ENCODE measurements around the gene NUDT8.

Gene NUDT8

DNA sequence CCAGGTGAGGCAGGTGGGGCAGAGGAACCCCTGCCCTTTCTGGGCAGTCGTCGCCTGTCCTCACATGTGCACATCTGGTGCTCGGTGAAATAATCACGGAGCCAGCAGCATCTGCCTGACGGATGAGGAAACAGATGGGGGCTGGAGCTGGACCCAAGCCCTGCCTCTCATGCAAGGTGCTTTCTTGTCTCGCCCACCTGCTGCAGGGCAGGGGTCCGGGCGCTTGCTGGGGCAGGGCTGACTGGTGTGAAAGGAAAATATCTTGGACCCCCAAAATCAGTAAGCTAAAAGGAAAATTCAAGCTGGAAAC lies 41.4 kb upstream of the NUDT8 start:
- H3K9me3 ChIP-seq = no peaks in the 10 kb centered on the region; the same call in 1 of the 2 replicates
- H3K27me3 ChIP-seq = peaks cover 31% of the 10 kb centered on the region
- no peaks in the 10 kb centered on the region for H3K4me1 ChIP-seq
- H3K36me3 ChIP-seq = no peaks in the 10 kb centered on the region
- no peak overlapping the region for H3K4me3 ChIP-seq (ENCODE audit: low read depth, low read length)
- DNase-seq = no peak
- TF ChIP-seq, protein P1, sequence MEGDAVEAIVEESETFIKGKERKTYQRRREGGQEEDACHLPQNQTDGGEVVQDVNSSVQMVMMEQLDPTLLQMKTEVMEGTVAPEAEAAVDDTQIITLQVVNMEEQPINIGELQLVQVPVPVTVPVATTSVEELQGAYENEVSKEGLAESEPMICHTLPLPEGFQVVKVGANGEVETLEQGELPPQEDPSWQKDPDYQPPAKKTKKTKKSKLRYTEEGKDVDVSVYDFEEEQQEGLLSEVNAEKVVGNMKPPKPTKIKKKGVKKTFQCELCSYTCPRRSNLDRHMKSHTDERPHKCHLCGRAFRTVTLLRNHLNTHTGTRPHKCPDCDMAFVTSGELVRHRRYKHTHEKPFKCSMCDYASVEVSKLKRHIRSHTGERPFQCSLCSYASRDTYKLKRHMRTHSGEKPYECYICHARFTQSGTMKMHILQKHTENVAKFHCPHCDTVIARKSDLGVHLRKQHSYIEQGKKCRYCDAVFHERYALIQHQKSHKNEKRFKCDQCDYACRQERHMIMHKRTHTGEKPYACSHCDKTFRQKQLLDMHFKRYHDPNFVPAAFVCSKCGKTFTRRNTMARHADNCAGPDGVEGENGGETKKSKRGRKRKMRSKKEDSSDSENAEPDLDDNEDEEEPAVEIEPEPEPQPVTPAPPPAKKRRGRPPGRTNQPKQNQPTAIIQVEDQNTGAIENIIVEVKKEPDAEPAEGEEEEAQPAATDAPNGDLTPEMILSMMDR (IDR thresholded peaks at IDR 0.05; ENCODE audit: low read depth, low read length) = no peak

DNA sequence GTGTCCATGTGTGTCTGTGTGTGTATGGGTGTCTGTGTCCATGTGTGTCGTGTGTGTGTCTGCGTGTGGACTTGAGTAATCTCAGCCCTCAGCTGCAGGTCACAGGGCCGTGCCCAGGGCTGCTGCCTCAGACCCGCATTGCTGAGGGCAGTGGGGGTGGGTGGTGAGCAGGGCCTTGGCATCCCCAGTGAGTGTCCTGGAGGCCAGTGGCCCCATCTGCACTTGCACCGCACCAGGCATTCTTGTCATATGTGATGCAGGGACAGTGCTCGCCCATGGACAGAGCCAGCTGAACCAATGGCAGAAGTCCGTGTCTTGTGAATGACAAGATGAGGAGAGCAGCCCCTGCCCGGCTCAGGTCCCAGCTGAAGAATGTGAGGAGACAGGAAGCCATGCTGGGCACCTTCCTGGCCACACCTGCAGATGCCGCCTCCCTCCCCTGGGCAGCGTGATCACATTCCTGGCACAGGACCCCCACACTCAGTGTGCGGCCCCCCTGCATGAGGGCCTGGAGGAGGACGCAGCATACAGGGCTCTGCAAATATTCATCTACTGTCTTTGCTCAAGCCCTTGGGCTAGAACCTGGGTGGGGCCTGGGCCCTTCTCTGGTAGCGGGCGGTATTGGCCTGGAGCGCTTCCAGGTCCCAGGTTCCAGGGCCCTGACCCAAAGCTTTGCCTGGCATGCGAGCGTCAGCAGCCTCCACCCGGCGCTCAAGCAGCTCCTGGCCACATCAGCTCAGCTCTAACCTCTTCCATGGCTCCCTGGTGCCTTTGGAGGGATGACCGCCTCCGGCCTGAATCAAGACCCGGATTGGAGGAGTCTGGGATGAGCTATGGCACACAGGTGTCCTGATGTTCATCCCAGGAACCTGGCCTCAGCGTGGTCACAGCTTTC lies 40.8 kb upstream of the NUDT8 start:
- TF ChIP-seq, protein P1 (IDR thresholded peaks at IDR 0.05; ENCODE audit: low read depth, low read length) = no peak
- no peaks in the 10 kb centered on the region; the same call in 1 of the 2 replicates for H3K9me3 ChIP-seq
- peaks cover 25% of the 10 kb centered on the region for H3K27me3 ChIP-seq
- no peaks in the 10 kb centered on the region for H3K4me1 ChIP-seq
- no peak overlapping the region for H3K4me3 ChIP-seq (ENCODE audit: low read depth, low read length)
- H3K36me3 ChIP-seq = no peaks in the 10 kb centered on the region
- DNase-seq = no peak

DNA sequence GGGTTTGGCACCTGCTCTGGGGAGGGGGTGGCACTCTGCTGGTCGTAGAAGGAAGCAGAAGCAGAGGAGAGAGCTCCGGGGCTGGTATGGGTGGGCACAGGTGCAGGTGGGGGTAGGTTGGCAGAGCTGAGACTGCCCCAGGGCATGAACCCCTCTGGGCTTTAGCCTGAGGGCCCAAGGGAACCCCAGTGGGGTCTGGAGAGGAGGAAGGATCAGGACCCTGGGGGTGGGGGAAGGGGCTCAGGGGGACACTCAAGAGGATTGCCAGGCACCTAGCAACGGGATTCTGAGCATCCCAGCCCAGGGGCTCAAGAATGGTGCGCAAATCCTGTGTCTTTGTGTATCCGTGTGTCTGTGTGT lies 38.4 kb upstream of the NUDT8 start:
- H3K36me3 ChIP-seq = no peaks in the 10 kb centered on the region
- TF ChIP-seq, protein P1 (IDR thresholded peaks at IDR 0.05; ENCODE audit: low read depth, low read length) = no peak
- no peak overlapping the region for H3K4me3 ChIP-seq (ENCODE audit: low read depth, low read length)
- no peak for DNase-seq
- peaks cover 6% of the 10 kb centered on the region for H3K27me3 ChIP-seq
- H3K9me3 ChIP-seq = no peaks in the 10 kb centered on the region
- no peaks in the 10 kb centered on the region for H3K4me1 ChIP-seq

DNA sequence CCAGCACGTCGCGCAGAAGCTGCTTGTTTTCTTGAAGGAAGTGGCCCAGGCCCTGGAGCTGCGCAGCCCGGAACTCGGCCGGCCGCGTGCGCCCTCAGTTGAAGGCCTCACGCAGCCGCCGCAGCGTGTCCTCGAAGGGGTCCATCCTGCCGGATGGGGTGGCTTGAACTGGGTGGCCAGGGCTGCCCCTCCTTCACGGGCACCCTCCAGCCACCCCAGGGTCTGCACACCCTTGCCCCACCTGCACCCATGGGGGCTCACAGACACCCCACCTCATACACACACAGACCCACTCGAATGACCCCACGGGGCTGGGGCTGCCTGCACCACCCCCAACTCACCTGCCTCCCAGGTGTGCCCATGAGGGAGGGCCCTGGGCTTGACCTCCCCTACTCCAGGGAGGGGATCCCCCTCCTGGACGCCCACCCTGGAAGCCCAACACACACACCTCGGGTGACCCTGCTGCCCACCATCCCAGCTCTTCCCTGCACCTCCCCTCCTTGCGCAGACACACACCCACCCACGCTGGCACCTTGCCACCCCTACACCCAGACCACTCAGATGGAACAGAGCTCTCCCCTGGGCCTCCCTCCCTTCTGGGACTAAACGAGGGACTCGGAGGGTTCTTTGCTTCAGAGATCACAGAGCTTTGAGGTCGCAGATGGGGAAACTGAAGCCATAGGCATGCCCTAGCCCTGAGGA lies 37.9 kb upstream of the NUDT8 start:
- Histone ChIP-seq H3K36me3 (no peaks in the 10 kb centered on the region), H3K4me3 (ENCODE audit: low read depth, low read length) (no peak overlapping the region), H3K27me3 (peaks cover 9% of the 10 kb centered on the region; the same call in 1 of the 2 replicates), H3K9me3 (no peaks in the 10 kb centered on the region), H3K4me1 (no peaks in the 10 kb centered on the region)
- TF ChIP-seq, protein P1 (IDR thresholded peaks at IDR 0.05; ENCODE audit: low read depth, low read length) = no peak
- no peak for DNase-seq

DNA sequence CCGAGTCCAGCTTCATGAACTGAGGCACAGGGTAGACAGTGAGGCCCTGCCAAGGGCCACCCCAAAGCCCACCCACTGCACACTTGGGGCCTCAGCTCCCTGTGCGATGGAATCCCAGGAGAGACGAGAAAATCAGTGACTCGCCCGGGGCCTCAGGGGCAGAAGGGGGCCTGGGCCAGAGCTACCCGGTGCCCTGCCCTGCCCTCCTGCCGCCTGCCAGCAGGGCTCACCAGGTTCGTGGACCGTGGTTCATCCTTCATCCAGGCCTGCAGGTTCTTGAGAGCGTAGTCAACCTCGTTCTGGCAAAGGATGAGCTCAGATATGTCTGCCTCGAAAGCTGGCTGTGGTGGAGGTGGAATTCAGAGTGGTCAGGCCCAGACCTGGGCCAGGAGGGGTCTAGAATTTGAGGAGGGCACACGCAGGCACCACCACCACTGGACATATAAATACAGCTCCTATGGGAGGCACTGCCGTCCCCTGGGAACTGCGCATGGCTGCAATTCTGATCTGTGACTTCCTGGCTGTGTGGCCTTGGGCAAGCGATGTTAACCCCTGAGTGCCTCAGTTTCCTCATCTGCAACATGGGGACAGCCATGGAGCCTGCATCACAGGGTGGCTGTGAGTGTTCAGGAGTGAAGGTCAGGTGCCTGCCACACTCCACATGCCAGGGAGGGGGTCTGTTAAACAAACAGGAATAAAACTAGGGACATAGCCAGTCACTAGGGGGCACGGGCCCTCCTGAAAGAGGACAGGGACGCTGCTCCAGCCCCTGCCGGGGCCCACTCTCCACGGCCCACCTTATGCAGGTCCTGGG lies 37.1 kb upstream of the NUDT8 start:
- Histone ChIP-seq H3K4me1 (no peaks in the 10 kb centered on the region), H3K9me3 (no peaks in the 10 kb centered on the region), H3K4me3 (ENCODE audit: low read depth, low read length) (no peak overlapping the region), H3K36me3 (no peaks in the 10 kb centered on the region), H3K27me3 (peaks cover 11% of the 10 kb centered on the region)
- no peak for DNase-seq
- TF ChIP-seq, protein P1 (IDR thresholded peaks at IDR 0.05; ENCODE audit: low read depth, low read length) = no peak
